ENCODE measurements around the gene WNT7A.

WNT7A gene

DNA sequence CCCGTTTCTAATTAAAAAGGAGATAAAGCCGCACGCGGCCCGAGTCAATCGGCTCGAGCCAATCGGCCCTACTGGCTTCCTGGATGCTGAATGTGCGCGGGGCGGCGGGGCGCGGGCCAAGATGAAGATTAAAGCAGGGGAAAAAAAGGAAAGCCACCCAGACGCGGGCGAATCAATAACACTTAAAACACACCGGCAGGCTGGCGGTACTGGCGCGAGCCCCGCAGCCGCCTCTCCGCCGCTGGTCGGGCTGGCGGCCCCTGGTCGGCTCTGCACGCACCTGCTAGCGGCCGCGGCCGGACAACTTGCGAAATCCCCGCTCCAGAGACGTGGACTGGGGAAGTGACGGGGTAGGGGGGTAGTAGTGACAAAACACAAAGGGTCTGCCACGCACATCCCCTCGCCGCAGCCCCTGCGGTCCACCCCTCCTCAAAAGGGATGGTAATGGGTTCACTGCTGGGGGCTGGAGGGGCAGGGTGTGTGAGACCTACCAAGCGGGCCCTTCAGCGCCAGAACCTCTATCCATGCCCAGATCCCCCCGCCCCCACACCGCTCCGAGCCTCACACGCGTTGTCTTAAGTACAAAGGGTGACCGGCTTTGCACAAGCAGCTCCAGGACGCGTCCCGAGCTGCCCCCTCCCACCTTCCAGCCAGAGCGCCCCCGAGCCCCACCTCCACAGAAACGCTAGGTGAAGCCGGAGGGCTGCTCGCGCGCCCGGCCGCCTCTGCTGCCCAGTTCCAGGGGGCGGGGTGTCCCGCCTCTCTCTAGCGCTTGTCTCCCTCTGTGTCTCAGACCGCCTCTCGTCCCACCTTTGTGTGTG lies 1.4 kb downstream of the WNT7A start:
- TF ChIP-seq, protein P1, sequence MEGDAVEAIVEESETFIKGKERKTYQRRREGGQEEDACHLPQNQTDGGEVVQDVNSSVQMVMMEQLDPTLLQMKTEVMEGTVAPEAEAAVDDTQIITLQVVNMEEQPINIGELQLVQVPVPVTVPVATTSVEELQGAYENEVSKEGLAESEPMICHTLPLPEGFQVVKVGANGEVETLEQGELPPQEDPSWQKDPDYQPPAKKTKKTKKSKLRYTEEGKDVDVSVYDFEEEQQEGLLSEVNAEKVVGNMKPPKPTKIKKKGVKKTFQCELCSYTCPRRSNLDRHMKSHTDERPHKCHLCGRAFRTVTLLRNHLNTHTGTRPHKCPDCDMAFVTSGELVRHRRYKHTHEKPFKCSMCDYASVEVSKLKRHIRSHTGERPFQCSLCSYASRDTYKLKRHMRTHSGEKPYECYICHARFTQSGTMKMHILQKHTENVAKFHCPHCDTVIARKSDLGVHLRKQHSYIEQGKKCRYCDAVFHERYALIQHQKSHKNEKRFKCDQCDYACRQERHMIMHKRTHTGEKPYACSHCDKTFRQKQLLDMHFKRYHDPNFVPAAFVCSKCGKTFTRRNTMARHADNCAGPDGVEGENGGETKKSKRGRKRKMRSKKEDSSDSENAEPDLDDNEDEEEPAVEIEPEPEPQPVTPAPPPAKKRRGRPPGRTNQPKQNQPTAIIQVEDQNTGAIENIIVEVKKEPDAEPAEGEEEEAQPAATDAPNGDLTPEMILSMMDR (conservative IDR thresholded peaks at IDR 0.05; ENCODE audit: low read length) = no peak
- DNase-seq (ENCODE audit: low read depth) = no peak
- H3K4me3 ChIP-seq (ENCODE audit: low read length) = no peak overlapping the region

DNA sequence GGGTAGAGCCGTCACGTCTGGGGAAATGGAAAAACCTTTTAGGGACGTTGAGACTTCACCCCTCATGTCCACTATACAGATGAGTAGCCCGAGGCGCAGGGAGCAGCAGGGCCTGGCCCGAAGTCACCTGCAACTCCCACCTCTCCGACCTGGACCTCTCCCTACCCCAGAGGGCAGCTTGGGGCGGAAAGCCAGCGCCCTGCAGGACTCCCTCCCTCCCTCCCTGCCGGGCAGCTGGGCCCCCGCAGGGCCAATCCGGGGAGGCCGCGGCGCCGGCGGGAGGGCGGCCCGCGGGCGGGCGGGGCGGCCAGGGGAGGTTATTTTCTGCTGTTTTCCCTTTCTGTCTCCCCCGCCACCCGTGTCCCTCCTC lies 2.0 kb downstream of the WNT7A start:
- TF ChIP-seq, protein P1 (conservative IDR thresholded peaks at IDR 0.05; ENCODE audit: low read length) = no peak
- no peak for DNase-seq (ENCODE audit: low read depth)
- H3K4me3 ChIP-seq (ENCODE audit: low read length) = no peak overlapping the region

DNA sequence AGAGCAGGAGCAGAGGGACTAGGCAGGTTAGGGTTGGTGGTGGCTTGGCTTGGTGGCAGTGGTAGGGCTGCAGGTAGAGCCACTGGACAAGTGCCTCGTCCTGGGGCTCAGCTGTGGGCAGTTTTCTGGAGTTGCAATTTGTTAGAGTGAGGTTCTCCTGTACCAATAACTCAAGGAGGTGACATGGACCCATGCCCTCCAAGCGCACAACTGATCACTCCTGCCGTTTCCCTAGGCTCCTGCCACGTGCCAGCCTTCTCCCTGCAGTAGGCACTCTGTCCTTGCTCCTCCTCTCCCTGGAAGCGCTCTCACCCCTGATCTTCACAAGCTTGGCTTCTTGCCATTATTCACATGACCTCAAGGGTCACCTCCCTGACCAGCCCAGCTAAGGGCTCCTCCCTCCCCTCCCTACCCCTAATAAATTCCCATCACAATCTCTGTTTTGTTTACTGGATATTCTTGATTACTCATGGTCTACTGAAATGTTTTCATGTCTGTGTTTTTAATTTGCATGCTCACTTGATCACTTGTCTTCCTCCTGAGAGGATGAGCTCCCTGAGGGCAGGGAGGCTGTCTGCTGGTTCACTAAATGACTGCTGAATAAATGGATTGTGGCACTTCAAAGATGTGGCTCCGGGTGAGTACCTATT lies 3.3 kb downstream of the WNT7A start:
- no peak for DNase-seq (ENCODE audit: low read depth)
- TF ChIP-seq, protein P1 (conservative IDR thresholded peaks at IDR 0.05; ENCODE audit: low read length) = no peak
- H3K4me3 ChIP-seq (ENCODE audit: low read length) = no peak overlapping the region

DNA sequence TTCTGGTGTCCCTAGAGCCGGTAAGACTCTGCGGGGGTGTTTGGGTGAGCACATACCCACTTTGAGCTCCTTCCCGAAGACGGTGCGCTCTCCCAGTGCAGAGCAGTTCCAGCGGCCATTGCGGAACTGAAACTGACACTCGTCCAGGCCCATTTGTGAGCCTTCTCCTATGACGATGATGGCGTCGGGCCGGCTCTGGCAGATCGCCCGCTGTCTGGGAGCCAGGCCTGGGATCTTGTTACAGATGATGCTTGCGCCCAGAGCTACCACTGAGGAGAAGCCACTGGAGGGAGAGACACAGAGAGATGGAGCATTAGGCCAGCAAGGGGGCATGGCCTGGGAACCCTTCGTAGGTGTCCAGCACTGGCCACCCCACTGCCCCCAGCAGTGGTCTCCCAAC lies 5.0 kb downstream of the WNT7A start:
- no peak overlapping the region for H3K4me3 ChIP-seq (ENCODE audit: low read length)
- TF ChIP-seq, protein P1 (conservative IDR thresholded peaks at IDR 0.05; ENCODE audit: low read length) = no peak
- DNase-seq (ENCODE audit: low read depth) = no peak

DNA sequence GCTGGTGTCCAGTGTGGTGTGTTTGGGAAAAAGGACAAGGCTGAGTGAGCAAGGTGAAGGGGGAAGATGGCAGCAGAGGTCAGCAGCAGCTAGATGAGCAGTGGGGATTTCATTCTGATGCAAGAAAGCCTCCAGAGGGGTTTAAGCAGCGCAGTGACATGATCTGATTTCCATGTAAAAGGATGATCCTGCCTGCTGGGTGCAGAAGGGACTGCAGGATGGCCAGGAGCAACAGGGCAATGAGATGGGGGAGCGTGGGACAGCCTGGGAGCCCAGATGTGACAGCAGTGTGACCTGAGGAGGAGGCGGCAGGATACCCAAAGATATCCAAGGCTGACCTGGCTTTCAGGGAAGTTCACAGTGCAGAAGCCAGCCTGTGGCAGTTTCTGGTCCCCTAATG lies 6.1 kb downstream of the WNT7A start:
- TF ChIP-seq, protein P1 (conservative IDR thresholded peaks at IDR 0.05; ENCODE audit: low read length) = no peak
- DNase-seq (ENCODE audit: low read depth) = no peak
- no peak overlapping the region for H3K4me3 ChIP-seq (ENCODE audit: low read length)

DNA sequence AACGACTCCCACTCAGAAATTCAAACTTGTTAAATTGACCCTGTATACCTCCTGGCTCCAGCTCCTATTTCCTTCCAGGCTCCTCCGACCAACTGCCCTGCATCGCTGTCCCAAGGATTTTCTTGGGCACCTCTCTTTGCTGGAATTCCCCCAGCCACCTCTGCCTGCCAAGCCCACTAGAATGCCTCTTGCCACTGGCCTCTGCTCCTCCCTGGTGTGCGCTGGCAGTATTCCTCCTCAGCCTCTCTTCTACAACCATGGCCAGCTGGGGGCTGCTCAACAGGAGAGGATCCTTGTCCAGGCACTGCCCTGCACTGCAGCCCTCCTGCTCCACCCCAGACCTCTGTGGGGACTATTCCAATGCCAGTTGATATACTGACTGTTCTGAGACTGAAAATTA lies 7.4 kb downstream of the WNT7A start:
- TF ChIP-seq, protein P1 (conservative IDR thresholded peaks at IDR 0.05; ENCODE audit: low read length) = no peak
- no peak overlapping the region for H3K4me3 ChIP-seq (ENCODE audit: low read length)
- no peak for DNase-seq (ENCODE audit: low read depth)

DNA sequence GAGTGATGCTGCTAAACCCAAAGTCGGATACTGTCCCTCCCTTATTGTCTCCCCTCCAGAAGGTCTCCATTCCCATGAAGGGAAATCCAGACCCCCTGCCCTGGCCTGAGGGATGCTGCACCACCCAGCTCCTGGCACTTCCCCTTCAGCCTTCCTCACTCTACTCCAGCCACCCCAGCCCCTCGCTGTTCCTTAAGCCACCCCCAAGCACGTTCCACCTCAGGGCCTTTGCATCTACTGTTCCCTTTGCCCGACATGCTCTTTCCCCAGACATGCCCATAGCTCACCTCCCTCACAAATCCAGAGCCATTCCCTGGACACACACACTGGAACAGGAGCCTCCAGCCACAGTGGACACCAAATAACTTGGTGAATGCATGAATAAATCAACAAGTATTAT lies 8.1 kb downstream of the WNT7A start:
- no peak for DNase-seq (ENCODE audit: low read depth)
- H3K4me3 ChIP-seq (ENCODE audit: low read length) = no peak overlapping the region
- TF ChIP-seq, protein P1 (conservative IDR thresholded peaks at IDR 0.05; ENCODE audit: low read length) = no peak
